Muscle of back (tissue), 11 donors: ENCODE results near the gene ABLIM2. TPM values are rescaled to one million over a fixed set of nuclear protein-coding genes. Genes with fewer than 3 reads are reported as not detected.

Experiments used
- DNase-seq, 3 donors: peaks; one replicate each; pipeline versions ENCODE4 v3.0.0 to v3.0.0-alpha.2; 2013
- polyA plus RNA-seq, 10 donors: library from polyadenylated mRNA; unstranded; fragments of 120-200 nt; gene quantifications; one replicate each; pipeline ENCODE4 v1.2.1, GENCODE V29; 2013; ENCODE audit not compliant: insufficient read length in 10 of 10

Gene ABLIM2
- polyA plus RNA-seq, 10 donors: 2.5 to 20.6 (median 10.3) TPM

DNA sequence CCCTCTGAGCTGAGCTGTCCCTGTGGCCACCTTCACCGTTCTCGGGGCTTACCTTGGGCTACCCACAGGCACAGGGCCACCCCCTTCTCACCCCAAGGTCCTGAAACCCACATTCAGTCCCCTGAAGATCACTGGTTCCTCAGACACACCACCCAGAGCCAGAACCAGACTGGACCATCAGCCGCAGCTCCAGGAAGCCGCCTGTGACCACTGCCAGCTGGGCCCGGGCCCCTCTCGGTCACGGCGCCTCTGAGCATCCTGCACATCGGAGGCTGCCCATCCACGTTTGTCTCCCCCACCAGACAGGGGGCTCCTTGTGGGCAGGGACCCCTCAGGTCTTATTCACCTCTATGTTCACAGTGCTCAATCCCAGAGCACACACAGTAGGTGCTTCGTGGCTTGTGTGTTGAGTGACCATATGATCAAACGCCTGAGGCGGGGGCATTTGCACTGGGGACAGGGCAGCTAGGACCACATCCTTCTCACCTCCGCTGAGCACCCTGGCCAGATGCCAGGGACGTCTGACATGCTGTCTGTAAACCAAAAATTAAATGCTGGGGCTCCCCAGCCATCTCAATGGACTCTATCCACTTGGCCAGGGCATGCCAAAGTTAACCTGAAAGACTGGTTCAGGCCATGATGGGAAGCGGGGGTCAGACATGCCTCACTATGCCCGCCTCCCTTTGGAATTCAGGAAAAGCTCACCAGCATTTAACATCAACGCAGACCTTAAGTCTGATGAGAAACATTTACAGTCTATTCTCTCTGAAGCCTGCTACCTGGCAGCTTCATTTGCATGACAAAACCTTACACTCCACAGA lies 109.5 kb downstream of the ABLIM2 start:
- no peak for DNase-seq

DNA sequence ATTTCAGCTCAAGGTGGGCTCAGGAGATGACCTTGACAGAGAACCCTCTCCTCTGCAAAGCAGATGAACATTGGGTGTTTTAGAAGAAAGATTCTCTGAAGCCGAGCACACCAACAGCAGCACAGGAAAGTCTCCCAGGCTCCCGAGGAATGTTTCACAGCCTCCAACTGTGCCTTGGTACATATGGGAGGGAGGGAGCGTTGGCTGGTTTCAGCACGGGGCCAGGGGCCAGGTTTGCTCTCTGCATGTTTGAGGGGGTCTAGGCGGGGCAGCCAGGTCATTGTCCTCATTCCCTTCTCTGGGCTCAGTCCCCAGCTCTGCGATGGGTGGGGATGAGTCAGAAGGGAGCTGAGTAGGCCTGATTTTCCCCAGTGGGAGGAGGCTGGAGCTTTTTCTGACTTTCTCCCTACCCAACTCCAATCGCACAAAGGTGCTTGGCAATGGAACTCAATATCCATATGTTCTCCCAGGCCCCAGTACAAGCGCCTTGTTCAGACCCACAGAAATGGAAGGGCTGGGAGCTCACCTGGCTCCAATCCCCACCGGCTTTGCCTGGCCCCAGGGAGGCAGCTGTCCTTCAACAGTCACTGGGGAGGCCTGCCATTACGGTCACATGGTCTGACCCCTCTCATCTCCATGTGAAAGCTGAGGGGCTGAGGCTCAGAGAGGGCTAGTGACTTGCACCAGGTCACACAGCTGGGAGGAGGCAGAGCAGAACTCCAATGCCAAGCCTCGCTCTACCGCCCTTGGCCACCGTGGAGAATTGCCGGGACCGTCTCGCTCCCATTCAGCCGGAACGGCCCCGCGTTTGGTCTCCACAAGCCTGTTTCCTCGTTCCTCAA lies 110.6 kb downstream of the ABLIM2 start:
- DNase-seq: no peak

DNA sequence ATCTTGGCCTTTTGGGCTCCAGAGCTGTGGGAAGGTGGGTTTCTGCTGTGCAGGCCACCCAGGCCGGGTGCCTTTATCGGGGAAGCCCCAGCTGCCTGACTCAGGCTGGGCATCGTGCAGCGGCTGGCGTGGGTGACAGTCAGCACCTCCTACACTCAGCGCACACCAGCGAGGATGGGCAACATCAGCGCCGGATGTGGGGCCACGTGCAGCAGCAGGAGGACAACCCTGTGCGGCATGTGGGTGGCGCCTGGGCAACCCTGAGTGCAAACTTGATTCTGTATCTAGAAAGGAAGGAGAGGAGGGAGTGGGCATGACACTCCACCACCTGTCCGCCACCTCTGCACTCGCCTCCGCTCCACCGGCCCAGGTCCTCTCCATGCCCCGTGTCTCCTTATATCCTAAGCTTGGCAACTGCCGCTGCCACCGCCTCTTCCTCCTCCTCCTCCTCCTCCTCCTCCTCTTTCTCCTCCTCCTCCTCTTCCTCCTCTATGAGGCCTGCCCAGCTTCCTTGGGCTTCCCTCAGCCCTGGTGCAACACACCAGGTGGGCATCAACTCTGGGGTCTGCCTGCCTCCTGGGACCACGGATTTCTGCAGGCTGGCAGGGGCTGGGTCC lies 111.6 kb downstream of the ABLIM2 start:
- no peak for DNase-seq

DNA sequence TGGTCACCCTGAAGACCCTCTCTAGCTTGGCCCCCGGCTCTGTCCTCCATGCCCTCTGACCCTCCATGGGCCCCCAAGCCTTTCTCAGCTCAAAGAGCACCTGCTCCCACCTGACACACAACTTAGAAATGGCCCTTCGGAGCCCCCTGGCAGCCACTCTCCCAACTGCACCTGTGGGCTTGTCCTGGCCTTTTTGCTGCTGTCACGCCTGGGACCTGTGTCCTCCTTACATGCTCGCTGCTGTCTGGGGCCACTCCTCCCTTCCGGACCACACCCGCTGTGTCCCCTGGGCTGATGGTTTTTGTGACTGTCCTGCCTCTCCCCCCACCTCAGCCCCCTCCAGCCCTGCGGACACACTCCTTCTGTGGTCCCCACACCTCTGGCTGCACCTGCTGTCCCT lies 112.7 kb downstream of the ABLIM2 start:
- DNase-seq: no peak

DNA sequence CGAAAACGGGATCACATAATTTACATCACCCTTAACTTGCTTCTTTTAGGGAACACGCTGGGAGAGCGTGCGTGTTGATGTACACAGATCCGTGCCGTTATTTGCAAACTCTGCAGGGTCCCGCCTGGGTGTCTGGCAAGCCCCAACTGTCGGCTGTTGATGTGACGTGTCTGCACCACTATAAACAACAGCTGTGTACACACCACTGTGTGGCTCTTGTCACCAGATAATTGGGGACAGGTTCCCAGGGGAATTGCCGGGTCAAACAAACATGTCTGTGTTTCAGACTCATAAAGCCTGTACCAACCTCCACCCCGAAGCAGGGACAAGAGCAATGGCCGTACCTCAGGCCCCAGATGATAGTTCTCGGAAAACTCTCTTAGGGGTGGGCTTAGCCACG lies 113.9 kb downstream of the ABLIM2 start:
- peak in 1 of 3 donors; percentile 22 for DNase-seq

DNA sequence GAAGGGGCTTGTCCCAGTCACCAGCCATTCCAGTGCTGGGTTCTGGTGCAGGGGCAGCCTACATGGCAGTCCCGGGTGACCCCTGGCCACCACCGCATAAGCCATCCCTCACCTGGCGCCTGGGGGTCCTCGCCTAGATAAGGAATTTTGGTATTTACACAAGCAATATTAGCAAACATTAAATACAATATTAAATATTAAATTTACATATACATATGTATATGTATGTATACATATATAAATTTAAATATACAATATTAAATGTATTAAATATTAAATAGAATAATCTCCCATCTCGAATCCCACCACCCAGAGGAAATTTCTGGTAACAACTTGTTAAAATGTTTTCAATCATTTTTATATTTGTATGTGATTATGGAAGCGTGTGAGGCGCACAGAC lies 114.4 kb downstream of the ABLIM2 start:
- no peak for DNase-seq

DNA sequence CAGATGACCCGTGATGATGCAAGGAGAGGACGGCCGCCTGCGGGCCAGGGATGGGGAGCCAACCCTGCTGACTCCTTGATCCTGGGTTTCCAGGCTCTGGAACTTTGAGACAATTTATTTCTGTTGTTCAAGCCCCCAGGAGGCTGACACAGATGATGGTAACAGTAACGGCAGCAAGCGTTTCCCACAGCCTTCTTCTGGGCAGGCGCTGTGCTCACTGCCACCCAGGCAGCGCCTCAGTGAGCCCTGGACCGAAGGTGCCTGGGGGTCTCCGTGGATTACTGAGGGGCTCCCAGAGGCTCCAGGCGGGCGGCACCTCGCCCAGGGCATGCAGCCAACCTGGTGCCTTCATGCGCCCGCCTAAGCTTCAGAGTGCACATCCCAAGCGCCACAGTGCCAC lies 115.0 kb downstream of the ABLIM2 start:
- DNase-seq: no peak

DNA sequence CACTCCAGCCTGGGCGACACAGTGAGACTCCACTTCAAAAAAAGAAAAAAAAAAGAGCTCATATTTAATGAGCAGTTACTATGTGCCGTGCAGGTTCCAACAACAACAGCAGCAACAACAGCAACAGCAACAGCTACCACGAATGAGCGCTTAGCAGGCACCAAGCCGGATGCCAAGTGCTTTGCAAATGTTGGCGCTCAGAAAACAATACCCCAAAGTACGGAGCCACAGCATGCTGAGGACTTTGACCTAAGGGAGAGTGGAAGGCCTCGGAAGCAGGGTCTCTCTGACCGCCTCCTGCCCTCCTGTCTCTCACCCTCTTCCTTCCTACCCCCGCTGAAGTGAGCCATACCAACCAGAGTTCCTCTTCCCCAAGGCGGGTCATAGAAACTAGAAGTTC lies 116.7 kb downstream of the ABLIM2 start:
- DNase-seq: no peak

DNA sequence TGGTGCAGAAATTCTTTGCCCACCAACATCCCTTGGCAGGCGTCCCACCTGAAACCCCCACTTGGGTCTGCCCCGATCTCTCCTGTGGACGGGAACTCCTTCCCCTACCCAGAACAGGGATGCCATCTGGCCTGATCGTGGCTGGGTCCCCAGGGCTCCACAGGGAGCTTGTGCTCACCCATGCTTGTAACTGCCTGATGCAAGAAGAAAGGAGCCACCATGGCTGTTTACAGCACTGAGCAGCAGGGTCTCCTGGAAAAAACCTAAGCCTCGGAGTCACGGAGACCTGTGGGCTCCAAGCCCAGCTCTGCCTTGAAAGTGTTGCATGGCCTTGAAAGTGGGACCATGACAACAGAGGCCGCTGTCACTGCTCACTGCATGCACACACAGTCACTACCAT lies 117.4 kb downstream of the ABLIM2 start:
- no peak for DNase-seq

DNA sequence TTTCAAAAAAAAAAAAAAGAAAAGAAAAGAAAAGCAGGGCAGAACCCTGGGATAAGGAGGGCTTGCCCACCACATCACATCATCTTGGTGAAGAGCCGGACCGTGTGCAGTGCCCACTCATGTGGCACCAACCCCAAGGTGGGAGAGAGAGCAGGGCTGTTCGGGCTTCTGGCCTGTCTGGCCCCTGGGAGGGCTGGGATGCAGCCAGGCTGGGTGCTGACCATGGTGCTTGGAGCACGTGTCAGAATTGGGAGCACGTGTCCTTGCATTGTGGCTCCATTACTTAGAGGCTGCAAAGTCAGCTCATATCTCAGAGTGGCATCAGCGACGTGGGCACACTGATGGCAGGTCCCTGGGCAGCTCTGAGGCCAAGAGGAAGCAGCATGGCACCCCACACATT lies 118.0 kb downstream of the ABLIM2 start:
- DNase-seq: no peak

DNA sequence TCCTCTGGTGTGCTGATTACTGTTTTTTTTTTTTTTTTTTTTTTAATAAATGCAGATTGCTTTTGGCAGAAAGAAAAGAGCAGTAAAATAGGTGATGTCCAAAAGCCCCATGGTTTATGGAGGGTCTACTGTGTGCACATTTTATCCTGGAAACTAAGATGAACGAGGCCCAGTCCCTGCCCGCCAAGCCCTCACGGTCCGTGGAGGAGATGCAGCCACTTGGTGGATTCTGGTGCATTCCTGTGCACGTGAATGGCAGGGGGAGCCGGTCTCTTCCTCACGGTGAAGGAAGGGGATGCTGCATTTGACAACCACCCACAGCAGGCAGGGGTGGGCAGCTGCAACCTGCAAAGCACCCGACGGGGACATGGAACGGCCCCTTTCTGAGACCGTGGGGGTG lies 118.8 kb downstream of the ABLIM2 start:
- DNase-seq: no peak

DNA sequence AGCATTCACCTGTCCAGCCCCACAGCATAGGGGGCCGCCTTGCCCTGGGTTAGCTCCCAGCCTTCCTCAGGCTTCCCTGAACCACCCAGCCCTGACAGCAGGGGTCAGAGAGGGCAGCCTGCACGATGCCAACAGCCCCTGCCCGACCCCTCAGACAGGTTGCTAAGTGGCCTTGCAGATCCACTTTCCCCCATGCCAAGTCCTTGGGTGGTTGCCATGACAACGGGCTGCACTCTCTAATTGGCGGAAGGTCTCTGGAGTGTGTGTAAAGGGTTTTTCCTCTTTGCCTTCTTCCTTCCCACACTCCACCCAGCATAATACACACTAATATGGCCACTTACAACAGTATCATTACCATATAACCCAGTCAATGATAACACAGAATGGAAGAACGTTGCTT lies 119.3 kb downstream of the ABLIM2 start:
- no peak for DNase-seq

DNA sequence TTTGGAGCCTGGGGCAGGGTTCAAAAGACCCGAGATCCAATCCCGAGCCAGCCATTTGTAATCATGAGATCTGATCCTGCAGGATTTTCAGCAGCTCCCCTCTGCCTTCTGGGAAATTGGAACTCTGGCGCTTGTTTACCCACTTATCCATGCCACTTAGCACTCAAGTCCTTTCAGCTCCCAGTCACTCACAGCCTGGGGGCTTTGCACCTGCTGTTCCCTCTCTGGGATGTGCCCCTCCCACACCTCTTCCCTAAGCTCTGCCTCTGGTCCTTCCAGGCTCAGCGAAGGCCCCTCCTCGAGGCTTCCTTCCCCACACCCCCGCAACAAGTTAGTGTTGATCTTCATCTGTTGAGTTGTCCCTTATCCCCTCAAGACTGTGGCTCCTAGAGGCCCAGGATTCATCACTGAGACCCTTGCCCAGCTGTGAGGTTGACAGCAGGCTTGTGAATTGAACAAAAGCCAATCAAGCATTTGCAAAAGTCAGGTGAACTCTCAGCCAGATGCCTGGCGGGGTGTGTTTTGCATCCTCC lies 119.8 kb downstream of the ABLIM2 start:
- DNase-seq: no peak

DNA sequence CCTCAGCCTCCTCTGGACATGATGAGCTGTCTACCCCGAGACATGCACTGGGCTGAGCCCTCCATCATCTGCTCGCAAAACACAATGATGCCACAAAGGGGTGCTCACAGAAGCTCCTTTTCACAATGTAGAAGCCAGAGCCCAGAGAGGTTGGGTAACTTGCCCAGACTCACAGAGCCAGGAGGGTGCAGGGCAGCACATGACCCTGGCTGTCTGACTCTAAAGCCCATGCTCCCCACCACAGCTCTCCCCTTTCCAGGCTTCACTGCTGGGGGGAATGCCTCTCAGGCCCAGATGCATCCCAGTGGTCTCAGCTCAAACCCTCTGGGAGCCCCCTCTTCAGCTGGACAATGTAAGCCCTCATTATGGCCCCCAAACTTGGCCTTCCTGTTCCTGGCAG lies 120.5 kb downstream of the ABLIM2 start:
- DNase-seq: no peak

DNA sequence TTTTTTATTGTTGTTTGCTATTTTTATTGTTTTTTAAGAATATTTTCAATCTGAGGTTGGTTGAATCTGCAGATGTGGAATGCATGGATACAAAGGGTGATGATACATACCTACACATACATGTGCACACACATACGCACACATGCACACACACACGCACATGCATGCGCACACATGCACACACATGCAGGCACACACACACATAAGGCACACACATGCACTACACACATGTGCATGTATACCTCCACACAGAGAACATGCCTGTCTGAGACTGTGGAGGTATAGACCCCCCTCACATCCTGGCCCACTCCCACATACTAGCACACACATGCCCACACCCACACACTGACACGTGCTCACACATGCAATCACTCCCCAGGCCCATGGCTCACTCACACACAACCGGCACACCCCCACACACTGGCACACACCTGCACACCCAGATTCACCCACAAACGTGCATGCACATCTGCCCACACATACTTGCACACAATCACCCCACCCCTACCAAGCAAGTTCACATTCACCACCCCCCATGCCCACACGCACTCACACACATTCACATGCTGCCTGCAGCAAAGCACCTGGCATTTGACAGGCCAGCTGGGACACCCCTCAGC lies 121.4 kb downstream of the ABLIM2 start:
- no peak for DNase-seq

DNA sequence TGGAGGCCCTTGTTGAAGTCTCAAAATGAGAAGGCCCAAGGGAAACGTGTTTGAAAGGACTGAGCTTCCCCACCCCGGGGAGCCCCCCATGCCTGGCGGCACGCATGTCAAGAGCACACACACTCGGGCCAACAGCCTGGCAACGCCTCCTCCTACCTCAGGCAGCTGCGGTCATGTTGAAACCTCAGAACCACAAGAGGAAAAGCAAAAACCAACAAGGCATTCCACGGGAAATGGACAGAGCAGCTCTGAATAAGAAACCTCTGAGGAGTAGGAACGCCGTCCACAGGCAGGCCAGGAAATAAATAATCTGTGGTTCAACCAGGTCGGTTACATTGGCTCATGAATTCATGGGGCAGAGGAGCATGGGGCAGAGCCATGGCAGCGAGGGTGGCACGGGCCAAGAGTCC lies 123.2 kb downstream of the ABLIM2 start:
- no peak for DNase-seq

DNA sequence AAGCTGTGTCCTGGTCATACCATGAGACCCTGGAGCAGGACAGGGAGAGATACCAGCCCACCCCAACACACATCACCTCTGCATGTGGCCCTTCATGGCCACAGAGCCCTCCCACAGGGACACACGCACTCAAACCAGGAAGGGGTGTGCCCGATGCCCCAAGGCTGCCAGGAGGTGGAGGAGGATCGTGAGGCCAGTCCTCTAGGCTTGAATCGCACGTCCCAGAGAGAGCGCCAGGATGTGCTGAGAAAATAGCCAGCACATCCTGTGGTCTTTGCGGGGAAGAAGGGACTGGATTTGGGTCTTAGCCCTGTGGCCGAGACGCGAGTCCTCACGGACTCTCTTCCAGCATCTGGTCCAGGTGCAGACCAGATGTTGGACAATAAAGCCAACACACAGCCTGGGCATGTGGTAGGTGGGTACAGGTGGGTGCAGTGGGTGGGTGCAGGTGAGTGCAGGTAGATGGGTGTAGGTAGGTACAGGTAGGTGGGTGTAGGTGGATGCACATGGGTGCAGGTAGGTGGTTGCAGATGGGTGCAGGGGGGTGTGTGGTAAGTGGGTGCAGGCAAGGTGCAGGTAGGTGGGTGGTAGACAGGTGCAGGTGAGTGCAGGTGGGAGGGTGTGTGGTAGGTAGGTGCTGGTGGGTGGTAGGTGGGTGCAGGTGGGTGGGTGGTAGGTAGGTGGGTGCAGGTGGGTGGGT lies 124.6 kb downstream of the ABLIM2 start:
- DNase-seq: no peak

DNA sequence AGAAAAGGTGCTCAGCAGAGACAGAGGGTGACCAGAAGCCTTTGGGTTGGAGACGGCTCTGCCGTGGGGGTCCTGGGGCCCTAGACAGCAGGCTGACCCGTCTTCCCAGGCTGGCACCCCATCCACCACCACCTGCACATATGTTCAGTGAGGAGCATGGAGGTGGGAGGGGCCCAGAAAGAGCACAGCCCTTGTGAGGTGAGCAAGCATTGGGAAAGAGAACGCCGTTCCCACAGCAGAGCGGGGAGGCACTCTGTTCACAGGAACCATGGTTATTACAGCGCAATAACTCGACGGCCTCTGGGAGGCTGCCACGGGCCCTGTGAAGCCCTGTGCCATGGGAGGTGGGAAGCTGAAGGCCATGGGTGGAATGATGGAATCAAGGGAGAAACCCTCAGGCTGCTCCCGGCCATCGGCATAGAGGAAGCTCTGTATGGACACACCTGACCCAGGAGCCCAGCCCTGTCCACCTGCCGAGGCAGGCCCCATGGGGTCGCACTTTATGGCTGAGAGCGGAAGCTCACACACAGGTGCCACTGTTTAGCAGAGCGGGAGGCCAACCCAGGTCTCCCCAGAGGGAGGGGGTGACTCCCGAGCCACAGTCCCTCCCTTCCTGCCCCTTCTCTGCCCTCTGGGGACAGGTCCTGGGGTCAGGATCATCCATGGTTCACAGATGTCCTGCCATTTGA lies 125.4 kb downstream of the ABLIM2 start:
- no peak for DNase-seq

DNA sequence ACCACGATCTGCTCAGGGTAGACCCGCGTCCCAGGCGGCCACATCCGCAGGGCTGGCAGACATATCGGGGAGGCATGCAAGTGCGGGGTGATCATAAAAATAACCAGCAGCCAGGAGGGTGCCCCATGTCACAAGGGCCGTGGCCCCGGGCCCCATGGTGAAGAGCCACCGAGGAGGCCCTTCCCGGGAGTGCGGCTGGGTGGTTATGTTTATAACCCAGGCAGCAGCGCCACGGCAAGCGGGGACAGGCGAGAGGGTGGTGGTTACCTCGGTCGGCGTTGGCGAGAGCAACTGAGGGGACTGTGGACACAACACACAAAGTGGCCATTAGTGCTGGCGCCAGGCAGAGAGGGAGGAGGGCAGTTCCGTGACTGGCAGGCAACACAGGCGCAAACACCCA lies 126.2 kb downstream of the ABLIM2 start:
- DNase-seq: no peak

DNA sequence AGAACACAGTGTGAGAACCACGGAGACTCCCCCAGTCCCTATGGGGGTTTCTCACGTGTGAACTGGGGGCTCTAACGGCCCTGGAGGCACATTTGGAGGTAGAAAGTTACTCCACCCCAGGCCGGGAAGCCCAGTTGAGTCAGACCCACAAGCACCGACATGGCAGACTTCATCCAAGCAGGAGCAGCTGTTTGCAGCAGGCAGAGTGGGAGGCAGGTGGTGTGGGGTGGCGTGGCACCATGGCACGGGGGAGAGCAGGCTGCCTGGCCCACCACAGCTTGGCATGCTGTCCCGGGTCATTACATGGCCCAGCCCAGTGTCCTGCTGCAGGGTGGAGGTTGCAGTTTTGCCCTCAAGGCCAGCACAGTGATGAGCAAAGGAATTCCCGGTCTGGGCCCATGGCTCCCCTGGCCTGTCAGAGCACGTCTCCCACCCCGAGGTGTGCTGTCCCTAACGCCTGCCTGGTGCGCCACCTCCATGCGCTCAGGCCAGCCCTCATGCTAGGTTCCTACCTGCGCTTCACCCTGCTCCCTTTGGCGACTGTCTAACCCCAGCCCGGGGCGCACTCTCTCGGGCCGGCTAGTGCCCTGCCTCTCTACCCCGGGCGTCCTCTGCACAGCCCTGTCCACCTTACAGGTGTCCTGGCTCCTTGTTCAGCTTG lies 128.4 kb downstream of the ABLIM2 start:
- no peak for DNase-seq
